ENCODE data around the gene HIF1A. TPM values are rescaled to one million over a fixed set of nuclear protein-coding genes. Genes with fewer than 3 reads are reported as not detected.

HIF1A gene
- total and polyA plus RNA-seq, 7 donors, result 4.3 to 32.4 (median 17.4) TPM

DNA sequence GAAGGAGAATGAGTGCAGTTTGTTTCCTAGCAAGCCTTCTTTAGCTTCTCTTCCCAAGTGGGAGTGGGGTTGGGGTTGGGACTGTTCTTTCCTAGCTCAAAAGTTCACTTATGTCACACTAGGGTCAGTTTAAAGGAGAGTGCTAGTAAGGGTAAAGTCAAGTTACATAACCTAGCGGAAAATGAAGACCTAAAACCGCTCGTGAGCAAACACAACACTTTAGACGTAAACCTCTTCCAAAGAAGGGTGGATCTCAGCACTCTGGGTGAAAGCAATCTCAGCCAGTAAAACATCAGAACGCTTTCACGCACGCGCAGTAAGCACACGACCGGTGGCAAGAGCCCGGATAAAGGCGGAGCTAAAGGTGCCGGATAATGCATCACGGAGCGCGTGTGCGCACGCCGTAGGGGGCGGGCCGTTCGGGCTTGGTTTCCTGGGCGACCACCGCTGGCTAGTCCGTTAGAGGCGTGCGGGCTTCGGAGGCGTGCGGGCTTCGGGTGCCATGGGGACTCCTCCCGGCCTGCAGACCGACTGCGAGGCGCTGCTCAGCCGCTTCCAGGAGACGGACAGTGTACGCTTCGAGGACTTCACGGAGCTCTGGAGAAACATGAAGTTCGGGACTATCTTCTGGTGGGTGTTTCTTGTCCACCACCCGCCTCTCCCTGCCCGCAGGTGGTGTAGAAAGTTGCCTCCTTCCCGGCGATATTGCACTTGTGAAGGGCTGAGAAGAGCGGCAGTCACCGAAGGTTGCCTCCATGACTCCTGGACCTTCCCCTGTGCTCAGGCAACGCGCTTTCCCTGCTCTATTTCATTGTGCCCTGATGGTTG lies 66.9 kb downstream of the HIF1A start, which contains the start of gene SNAPC1:
Gene SNAPC1 (plus strand): TSS at position 462 of the 828 bp plus-strand sequence. CDS start 41 bp downstream, at position 503.
- intact Hi-C loops (cut with DNase I), result loop anchor here in 1 of 2 donors (5.0 to 10.0 kb wide), 3 partner anchors 65 to 467 kb away; partner anchors contain the start of gene HIF1A
- WGBS, 3 donors, result 0% methylated on average over 49 of the region's 49 CpGs

DNA sequence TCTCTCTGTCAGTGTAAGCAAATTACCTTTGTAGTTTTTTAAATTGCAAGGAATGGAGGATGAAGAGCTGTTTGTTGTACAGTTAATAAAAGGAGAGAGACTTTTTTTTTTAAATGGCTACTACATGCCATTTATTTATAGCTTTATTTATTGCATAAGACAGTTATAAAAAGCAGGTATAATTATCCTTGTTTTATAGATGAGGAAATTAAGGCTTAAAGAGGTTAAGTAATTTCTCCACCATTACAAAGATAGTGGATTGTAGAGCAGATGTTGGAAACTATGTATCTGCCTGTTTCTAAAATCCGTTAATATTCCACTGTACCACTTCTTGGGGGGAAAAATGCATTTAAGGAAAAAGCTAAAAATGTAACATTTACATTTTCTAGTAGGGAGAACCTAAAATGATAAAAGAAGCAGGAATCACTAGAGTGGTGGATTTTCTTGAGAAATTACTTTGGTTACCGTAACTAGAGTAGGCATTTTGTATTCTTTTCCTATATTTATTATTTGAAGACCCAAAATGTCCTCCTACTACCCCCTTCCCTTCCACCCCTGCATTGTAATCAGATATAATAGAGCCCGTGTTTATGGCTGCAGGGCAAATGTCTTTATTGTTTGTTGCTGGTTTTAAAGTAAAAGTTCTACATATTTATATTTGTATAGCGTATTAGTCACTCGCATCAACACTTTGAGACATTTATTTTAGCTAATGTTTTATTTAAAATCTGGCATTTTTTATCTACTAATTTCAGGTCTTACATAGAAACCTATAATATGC lies 69.2 kb downstream of the HIF1A start:
- no peak for DNase-seq
- Histone ChIP-seq H3K9me3 (no peaks in the 10 kb centered on the region), H3K27ac (peak overlapping the region; percentile 89), H3K4me1 (peaks cover 31% of the 10 kb centered on the region), H3K36me3 (ENCODE audit: insufficient read depth in 1 of 2, low read depth in 1 of 2) (peaks cover 0 to 28% of the 10 kb centered on the region in 2 donors), H3K4me3 (peak overlapping the region; percentile 79), H3K27me3 (ENCODE audit: insufficient read depth in 3 of 3, low read length in 2 of 3) (no peaks in the 10 kb centered on the region)
- TF ChIP-seq, protein P1, sequence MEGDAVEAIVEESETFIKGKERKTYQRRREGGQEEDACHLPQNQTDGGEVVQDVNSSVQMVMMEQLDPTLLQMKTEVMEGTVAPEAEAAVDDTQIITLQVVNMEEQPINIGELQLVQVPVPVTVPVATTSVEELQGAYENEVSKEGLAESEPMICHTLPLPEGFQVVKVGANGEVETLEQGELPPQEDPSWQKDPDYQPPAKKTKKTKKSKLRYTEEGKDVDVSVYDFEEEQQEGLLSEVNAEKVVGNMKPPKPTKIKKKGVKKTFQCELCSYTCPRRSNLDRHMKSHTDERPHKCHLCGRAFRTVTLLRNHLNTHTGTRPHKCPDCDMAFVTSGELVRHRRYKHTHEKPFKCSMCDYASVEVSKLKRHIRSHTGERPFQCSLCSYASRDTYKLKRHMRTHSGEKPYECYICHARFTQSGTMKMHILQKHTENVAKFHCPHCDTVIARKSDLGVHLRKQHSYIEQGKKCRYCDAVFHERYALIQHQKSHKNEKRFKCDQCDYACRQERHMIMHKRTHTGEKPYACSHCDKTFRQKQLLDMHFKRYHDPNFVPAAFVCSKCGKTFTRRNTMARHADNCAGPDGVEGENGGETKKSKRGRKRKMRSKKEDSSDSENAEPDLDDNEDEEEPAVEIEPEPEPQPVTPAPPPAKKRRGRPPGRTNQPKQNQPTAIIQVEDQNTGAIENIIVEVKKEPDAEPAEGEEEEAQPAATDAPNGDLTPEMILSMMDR (IDR thresholded peaks at IDR 0.05), result no peak
- WGBS, 3 donors, result 73 to 79% (median 75%) methylated on average over 5 of the region's 5 CpGs
- no peak for ATAC-seq
- intact Hi-C loops (cut with DNase I), result loop anchor here in 1 of 2 donors (5.0 to 10.0 kb wide), 3 partner anchors 67 to 470 kb away; partner anchors contain the start of gene HIF1A

More for the DNA sequence above, 66.9 kb downstream of the HIF1A start, which contains the start of gene SNAPC1:
- no peaks in the 10 kb centered on the region for H3K27me3 ChIP-seq (ENCODE audit: insufficient read depth in 3 of 3, low read length in 2 of 3)
- peak; percentile 97 to 98 for DNase-seq
- peak within 1 kb of the TSS; percentile 89 for H3K27ac ChIP-seq
- H3K9me3 ChIP-seq, result no peaks in the 10 kb centered on the region
- TF ChIP-seq, protein P1 (IDR thresholded peaks at IDR 0.05), result no peak
- H3K4me1 ChIP-seq, result peaks cover 31% of the 10 kb centered on the region
- H3K36me3 ChIP-seq (ENCODE audit: insufficient read depth in 1 of 2, low read depth in 1 of 2), result peaks cover 0 to 8% of the 10 kb centered on the region in 2 donors
- peak; percentile 97 to 99 (median 99) for ATAC-seq
- peak within 1 kb of the TSS; percentile 79 for H3K4me3 ChIP-seq

DNA sequence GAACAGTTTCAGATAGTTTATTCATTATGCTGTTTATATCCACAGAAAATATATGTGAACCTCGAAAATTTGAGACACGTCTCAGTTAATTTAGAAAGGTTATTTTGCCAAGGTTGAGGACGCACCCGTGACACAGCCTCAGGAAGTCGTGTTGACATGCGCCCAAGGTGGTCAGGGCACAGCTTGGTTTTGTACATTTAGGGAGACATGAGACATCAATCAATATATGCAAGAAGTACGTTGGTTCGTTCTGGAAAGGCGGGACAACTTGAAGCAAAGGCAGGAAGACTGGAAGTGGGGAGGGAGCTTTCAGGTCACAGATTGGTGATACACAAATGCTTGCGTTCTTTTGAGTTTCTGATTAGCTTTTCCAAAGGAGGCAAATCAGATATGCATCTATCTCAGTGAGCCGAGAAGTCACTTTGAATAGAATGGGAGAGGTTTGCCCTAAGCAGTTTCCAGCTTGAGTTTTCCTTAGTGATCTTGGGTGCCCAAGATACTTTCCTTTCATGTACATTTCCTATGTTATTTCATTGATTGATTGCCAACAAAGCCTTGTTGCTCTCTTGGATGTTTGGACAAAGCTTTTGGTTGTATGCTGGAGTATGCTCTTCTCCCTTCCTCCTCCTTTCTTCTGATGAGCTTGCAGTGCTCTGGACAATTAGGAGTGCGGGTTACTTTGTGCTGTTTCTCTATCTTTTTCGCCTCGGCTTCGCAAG lies 70.1 kb downstream of the HIF1A start:
- H3K27ac ChIP-seq, result peak overlapping the region; percentile 89
- TF ChIP-seq, protein P1 (IDR thresholded peaks at IDR 0.05), result no peak
- 61 to 81% (median 64%) methylated on average over 15 of the region's 15 CpGs for WGBS, 3 donors
- DNase-seq, result no peak
- no peaks in the 10 kb centered on the region for H3K9me3 ChIP-seq
- H3K36me3 ChIP-seq (ENCODE audit: insufficient read depth in 1 of 2, low read depth in 1 of 2), result peaks cover 0 to 36% of the 10 kb centered on the region in 2 donors
- H3K4me1 ChIP-seq, result peaks cover 31% of the 10 kb centered on the region
- intact Hi-C loops (cut with DNase I), result loop anchor here in 1 of 2 donors (10.0 kb wide), 1 partner anchor 471 kb away; no protein-coding TSS in a partner anchor
- no peaks in the 10 kb centered on the region for H3K27me3 ChIP-seq (ENCODE audit: insufficient read depth in 3 of 3, low read length in 2 of 3)
- H3K4me3 ChIP-seq, result peak overlapping the region; percentile 15
- ATAC-seq, result no peak

DNA sequence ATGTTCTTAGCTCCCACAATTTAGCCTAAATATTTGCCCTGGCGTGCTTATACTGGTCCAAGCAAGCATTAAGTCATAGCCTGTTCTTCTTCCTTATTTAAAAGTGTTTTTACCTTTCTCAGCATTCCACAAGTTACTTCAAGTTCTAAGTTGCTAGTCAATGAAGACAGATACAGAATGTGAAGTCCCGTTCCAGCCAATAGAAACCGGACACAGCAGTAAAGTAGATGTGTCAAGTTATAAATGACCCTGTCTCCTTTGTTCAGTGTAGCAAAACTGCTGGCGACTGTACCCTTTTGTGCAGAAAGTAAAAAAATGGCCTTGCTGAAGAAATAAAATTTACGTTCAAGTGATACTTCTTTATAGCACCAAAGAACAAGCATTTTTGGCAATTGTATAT lies 70.8 kb downstream of the HIF1A start:
- TF ChIP-seq, protein P1 (IDR thresholded peaks at IDR 0.05), result no peak
- intact Hi-C loops (cut with DNase I), result loop anchor here in 1 of 2 donors (10.0 kb wide), 1 partner anchor 471 kb away; no protein-coding TSS in a partner anchor
- H3K9me3 ChIP-seq, result no peaks in the 10 kb centered on the region
- ATAC-seq (no peak), DNase-seq (no peak)
- H3K27ac ChIP-seq, result peak overlapping the region; percentile 89
- peaks cover 31% of the 10 kb centered on the region for H3K4me1 ChIP-seq
- 49 to 68% (median 53%) methylated on average over 5 of the region's 5 CpGs for WGBS, 3 donors
- H3K27me3 ChIP-seq (ENCODE audit: insufficient read depth in 3 of 3, low read length in 2 of 3), result no peaks in the 10 kb centered on the region
- H3K4me3 ChIP-seq, result peak overlapping the region; percentile 15
- peaks cover 0 to 44% of the 10 kb centered on the region in 2 donors for H3K36me3 ChIP-seq (ENCODE audit: insufficient read depth in 1 of 2, low read depth in 1 of 2)

Measured in psoas muscle (tissue), 8 donors.